C4-2B (cell line): ENCODE results near the gene C10orf90.

ENCODE experiments used
- H3K27ac ChIP-seq: fragments of 450-650 bp; 2 replicates; pipeline ENCODE4 v1.5.1; 2017
- ZFX ChIP-seq: fragments of 450-650 bp; IDR thresholded peaks from 2 replicates; pipeline ENCODE4 v1.6.1; 2017
- TF ChIP-seq, protein P1 (sequence below): fragments of 450-650 bp; conservative IDR thresholded peaks from 2 replicates; pipeline ENCODE4 v1.5.1; 2017; ENCODE audit warnings: mild to moderate bottlenecking

The C10orf90 gene

DNA sequence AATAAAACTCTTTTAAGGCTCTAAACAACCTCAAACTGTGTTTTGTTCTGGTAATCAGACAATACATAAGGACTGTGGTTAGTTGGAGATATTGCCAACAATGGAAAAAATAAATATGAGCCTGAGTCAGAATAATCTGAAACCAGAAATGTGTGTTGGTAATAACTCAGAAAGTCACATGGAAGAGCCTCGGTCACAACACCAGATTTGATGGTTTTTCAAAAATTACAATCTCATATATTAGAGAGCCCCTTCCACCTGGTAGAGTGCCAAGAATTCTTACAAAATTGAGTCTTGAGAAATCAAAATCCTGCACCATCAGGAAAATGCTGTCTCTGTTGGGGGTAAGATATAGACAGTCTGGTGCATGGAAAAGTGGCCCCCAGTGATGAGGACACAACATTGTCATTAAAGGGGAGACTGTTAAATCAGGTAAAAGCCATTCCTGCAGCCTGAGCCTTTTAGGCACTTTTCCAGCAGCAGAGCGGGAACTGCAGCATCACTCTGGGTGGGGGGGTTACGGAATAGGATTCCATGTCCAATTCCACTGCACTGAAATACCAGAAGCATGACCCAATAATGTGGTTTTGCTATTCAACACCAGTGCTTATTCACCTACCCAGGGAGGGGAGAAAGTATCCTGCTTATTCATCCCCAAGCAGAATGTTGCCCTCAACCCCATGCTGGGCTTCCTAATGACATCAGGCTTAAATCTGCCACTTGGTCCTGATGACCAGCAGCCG, 272.7 kb downstream of the C10orf90 start:
- no peak for TF ChIP-seq ZFX
- TF ChIP-seq, protein P1, sequence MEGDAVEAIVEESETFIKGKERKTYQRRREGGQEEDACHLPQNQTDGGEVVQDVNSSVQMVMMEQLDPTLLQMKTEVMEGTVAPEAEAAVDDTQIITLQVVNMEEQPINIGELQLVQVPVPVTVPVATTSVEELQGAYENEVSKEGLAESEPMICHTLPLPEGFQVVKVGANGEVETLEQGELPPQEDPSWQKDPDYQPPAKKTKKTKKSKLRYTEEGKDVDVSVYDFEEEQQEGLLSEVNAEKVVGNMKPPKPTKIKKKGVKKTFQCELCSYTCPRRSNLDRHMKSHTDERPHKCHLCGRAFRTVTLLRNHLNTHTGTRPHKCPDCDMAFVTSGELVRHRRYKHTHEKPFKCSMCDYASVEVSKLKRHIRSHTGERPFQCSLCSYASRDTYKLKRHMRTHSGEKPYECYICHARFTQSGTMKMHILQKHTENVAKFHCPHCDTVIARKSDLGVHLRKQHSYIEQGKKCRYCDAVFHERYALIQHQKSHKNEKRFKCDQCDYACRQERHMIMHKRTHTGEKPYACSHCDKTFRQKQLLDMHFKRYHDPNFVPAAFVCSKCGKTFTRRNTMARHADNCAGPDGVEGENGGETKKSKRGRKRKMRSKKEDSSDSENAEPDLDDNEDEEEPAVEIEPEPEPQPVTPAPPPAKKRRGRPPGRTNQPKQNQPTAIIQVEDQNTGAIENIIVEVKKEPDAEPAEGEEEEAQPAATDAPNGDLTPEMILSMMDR, result no peak
- no peak overlapping the region for H3K27ac ChIP-seq

- TF ChIP-seq, protein P1, result no peak
- no peak for TF ChIP-seq ZFX
- H3K27ac ChIP-seq, result no peak overlapping the region
These were observed 273.3 kb downstream of the C10orf90 start for GRCh38 chr10:126397156-126397555.

DNA sequence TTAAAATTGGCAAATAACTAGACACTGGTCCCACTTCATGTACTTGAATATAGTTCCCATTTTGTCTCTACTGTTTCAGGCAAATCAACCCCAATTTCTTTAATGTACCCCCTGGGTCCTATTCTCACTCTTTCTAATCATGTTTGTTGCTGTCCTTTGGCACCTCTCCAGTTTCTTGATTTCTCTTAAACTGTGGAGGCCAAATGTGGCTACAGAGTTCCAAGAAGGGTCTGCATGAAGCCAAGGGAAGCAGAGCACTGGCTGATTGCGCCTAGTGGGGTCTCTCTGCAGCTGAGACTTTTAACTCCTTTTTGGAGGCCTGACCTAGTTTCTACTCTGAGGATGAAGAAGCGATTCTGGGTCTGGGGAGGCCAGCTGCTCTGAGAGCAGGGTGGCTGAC, 275.5 kb downstream of the C10orf90 start:
- no peak for TF ChIP-seq ZFX
- TF ChIP-seq, protein P1, result no peak

DNA sequence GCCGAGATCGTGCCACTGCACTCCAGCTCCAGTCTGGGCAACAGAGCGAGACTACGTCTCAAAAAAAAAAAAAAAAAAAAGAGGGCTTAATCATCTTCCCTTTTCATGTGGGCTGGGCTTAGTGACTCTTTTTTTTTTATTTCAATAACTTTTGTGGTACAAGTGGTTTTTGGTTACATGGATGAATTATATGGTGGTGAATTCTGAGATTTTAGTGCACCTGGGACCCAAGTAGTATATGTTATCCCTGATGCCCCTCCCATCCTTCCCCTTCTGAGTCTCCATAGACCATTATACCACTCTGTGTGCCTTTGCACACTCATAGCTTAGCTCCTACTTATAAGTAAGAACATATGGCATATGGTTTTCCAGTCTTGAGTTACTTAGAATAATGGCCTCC, 277.4 kb downstream of the C10orf90 start:
- TF ChIP-seq, protein P1, result no peak
- TF ChIP-seq ZFX, result no peak
- no peak overlapping the region for H3K27ac ChIP-seq

More for the DNA sequence above, 275.5 kb downstream of the C10orf90 start:
- H3K27ac ChIP-seq, result no peak overlapping the region

DNA sequence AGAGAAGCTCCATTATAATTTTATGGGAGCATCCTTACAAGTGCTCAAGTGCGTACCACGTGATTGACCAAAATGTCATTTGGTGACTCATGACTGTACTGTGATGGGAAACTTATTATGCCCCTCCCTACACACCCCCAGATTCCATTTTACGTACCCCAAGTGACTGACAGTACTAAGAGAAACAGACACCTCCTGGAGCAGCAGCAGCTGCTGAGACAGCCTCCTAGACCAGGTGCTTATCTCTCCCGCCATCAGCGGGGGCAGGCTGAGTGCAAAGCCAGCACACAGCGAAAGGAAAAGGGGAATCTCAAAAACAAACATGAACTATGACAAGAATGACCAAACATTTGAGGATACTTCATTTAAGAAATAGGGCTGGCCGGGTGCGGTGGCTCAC, 278.0 kb downstream of the C10orf90 start:
- H3K27ac ChIP-seq, result no peak overlapping the region
- no peak for TF ChIP-seq ZFX
- TF ChIP-seq, protein P1, result no peak

- TF ChIP-seq, protein P1, result no peak
- TF ChIP-seq ZFX, result no peak
- H3K27ac ChIP-seq, result no peak overlapping the region
These were observed 278.4 kb downstream of the C10orf90 start for GRCh38 chr10:126392068-126392467.

DNA sequence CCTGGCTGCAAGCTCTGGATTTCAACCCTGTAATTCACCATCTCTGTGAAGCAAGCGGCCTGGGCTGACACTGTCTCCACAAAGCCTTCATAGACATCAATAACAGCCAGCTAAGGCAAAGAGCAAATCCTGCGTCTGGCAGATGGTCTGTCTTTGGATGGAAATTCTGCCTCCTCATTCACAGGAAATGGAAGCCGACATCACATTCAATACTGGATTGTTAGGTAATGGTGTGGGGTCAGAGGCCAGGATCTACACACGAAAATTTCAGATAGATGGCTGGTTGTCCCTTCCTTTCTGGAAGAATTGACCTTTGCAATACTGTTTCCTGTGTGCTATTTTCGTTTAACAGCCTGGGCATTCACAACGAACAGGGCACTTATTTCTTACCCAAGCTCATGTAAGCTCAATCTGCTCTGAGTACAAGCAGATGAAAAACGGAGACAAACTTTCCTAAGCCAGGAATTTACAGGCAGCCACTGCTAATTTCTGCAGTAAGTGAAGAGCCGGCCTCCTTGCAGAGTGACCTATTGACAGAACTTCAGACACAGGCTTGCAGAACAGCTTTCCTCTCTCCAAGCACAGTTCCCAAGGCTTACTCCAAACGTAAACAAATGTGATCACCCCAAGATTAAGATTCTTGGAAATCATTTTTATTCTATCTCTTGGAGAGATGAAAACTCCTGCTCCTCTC, 279.2 kb downstream of the C10orf90 start:
- TF ChIP-seq, protein P1, result no peak
- TF ChIP-seq ZFX, result no peak
- H3K27ac ChIP-seq, result no peak overlapping the region
